Right renal cortex interstitium (tissue), 3 donors: ENCODE measurements around the gene STARD3. TPM values are rescaled to one million over a fixed set of nuclear protein-coding genes. Genes with fewer than 3 reads are reported as not detected.
"Not testable (repeated sequence)": the region's sequence is repeated elsewhere in the genome, so short reads cannot be mapped to it uniquely, and the experiment has no call there.

Source experiments
- DNase-seq, 3 donors: peaks; one replicate each; pipeline ENCODE4 v3.0.0-alpha.2; 2013; ENCODE audit warnings: low read depth in 3 of 3, low spot score in 2 of 3
- polyA plus RNA-seq, 3 donors: library from polyadenylated mRNA; unstranded; fragments of 120-200 nt; gene quantifications; one replicate each; pipeline ENCODE4 v1.2.1, GENCODE V29; 2013; ENCODE audit not compliant: insufficient read length in 3 of 3

The STARD3 gene
- polyA plus RNA-seq, 3 donors: 42.9 to 52.2 (median 49.1) TPM

DNA sequence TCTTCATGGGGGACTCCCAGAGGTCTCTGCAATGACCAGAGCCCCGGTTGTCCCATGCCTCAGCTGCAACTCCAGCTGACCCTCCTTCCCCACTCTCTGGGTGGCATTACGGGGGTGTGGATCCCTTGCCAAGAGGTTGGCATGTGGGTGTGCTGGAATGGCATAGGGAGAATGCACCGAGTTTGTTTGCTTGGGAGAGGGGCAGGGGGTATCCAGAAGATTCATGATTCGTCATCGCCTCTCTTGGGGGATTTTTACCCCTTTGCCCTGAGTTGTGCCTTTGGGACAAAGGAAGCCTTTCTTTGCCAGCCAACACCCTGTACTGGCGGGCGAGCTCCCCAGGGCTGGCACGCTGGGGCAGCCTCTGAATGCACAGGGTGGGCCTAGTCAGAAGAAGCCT is 69.4 kb downstream of the STARD3 start:
- DNase-seq: no peak

DNA sequence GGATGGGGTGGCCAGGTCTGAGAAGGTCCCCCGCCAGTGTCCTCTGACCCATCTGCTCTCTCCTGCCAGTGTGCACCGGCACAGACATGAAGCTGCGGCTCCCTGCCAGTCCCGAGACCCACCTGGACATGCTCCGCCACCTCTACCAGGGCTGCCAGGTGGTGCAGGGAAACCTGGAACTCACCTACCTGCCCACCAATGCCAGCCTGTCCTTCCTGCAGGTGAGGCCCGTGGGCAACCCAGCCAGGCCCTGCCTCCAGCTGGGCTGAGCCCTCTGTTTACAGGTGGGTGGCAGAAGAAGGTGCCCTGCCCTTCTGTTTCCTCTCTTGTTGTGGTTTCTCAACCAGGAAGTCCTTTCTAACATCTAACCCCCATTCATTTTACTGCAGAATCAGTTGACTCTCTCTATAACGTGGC is 70.0 kb downstream of the STARD3 start:
- DNase-seq: no peak

DNA sequence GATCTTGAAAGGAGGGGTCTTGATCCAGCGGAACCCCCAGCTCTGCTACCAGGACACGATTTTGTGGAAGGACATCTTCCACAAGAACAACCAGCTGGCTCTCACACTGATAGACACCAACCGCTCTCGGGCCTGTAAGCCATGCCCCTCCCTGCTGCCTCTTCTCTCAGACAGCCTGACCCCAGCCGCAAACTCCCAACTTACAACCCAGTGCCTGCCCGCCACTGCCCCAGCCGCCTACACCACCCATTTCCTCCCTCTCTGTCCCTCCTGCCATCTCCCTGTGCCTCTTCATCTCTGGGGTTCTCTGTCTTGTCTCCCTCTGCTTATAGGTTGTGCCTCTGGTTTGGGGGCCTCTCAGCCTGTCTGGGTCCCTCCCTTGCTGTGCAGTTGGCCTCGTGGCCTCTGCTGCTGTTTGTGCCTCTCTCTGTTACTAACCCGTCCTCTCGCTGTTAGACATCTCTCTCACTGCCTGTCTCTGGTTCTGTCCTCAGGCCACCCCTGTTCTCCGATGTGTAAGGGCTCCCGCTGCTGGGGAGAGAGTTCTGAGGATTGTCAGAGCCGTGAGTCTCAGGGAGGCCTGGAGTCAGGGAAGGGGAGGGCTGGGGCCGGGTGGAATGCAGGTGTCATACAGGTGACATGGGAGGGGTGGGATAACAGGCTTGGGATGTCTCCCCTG is 72.5 kb downstream of the STARD3 start:
- DNase-seq: no peak

DNA sequence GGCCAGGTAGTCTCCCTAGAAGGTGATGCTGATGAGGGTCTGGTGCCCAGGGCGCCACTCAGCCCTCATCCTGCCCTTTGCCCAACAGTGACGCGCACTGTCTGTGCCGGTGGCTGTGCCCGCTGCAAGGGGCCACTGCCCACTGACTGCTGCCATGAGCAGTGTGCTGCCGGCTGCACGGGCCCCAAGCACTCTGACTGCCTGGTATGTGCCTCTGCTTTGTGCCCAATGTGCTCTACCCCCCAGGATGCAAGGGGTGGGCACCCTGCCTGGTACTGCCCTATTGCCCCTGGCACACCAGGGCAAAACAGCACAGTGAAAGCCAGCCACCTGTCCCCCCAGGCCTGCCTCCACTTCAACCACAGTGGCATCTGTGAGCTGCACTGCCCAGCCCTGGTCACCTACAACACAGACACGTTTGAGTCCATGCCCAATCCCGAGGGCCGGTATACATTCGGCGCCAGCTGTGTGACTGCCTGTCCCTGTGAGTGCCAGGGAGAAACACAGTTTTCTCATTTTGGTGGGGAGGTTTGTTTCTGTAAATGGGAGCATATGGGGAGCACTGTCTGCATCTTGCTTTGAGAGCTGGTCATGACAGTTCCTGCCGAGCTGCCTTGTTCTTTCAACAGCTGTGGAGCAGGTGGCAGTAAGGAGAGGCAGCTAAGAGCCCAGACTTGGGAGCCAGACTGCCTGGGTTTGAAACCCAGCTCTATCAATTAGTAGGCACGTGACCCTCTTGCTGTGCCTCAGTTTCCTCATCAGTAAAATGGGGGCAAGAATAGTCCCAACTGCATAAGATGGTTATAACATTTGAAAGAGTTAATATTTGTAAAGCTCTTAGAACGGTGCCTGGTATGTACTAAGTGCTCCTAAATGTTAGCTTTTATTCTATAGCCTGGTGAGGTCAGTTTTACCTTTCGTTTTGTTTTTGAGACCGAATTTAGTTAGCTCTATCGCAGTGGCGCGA is 73.3 kb downstream of the STARD3 start:
- no peak for DNase-seq

DNA sequence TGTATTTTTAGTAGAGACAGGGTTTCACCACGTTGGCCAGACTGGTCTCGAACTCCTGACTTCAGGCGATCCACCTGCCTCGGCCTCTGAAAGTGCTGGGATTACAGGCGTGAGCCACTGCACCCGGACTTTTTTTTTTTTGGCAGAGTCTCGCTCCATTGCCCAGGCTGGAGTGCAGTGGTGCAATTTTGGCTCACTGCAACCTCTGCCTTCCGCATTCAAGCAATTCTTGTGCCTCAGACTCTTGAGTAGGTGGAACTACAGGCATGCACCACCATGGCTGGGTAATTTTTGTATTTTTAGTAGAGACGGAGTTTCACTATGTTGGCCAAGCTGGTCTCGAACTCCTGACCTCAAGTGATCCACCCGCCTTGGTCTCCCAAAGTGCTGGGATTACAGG is 74.1 kb downstream of the STARD3 start:
- not testable (repeated sequence) for DNase-seq

DNA sequence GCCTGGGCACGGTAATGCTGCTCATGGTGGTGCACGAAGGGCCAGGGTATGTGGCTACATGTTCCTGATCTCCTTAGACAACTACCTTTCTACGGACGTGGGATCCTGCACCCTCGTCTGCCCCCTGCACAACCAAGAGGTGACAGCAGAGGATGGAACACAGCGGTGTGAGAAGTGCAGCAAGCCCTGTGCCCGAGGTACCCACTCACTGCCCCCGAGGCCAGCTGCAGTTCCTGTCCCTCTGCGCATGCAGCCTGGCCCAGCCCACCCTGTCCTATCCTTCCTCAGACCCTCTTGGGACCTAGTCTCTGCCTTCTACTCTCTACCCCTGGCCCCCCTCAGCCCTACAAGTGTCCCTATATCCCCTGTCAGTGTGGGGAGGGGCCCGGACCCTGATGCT is 74.9 kb downstream of the STARD3 start:
- DNase-seq: no peak

Other genes starting within 250 kb of the STARD3 start
- 10 to 100 TPM; 11.7 to 11.9 (median 11.8) TPM for gene FBXL20, start 235.5 kb upstream of the STARD3 start, polyA plus RNA-seq
- 10 to 100 TPM; 52.8 to 59.5 (median 54.2) TPM for gene MED1, start 185.9 kb upstream of the STARD3 start, polyA plus RNA-seq
- 10 to 100 TPM; 48.3 to 59.6 (median 52.7) TPM for gene CDK12, start 175.7 kb upstream of the STARD3 start, polyA plus RNA-seq
- under 1 TPM in 1 of 3 donors, not detected in 2; 0.04 TPM for gene NEUROD2, start 29.2 kb upstream of the STARD3 start, polyA plus RNA-seq
- 10 to 100 TPM; 13.6 to 18.1 (median 14.1) TPM for gene PPP1R1B, start 10.2 kb upstream of the STARD3 start, polyA plus RNA-seq
- 1 to 10 TPM in 2 of 3 donors, under 1 TPM in 1; 0.80 to 1.5 (median 1.1) TPM for gene TCAP, start 28.2 kb downstream of the STARD3 start, polyA plus RNA-seq
- gene PNMT, start 31.3 kb downstream of the STARD3 start, polyA plus RNA-seq: 1 to 10 TPM; 1.2 to 3.2 (median 2.1) TPM
- 10 to 100 TPM; 32.5 to 39.4 (median 37.9) TPM for gene PGAP3, start 50.9 kb downstream of the STARD3 start, polyA plus RNA-seq
- 100 to 1,000 TPM; 174 to 185 (median 182) TPM for gene ERBB2, start 62.9 kb downstream of the STARD3 start, polyA plus RNA-seq
- 10 to 100 TPM; 31.7 to 37.5 (median 36.1) TPM for gene MIEN1, start 93.4 kb downstream of the STARD3 start, polyA plus RNA-seq
- 10 to 100 TPM; 29.0 to 31.9 (median 30.6) TPM for gene GRB7, start 100.8 kb downstream of the STARD3 start, polyA plus RNA-seq
- gene IKZF3, start 227.2 kb downstream of the STARD3 start, polyA plus RNA-seq: under 1 TPM; 0.18 to 0.27 (median 0.21) TPM
- not detected for gene ZPBP2, start 231.1 kb downstream of the STARD3 start, polyA plus RNA-seq